ENCODE results near the gene PLG.
"Not testable (repeated sequence)": the region's sequence is repeated elsewhere in the genome, so short reads cannot be mapped to it uniquely, and the experiment has no call there.

DNA sequence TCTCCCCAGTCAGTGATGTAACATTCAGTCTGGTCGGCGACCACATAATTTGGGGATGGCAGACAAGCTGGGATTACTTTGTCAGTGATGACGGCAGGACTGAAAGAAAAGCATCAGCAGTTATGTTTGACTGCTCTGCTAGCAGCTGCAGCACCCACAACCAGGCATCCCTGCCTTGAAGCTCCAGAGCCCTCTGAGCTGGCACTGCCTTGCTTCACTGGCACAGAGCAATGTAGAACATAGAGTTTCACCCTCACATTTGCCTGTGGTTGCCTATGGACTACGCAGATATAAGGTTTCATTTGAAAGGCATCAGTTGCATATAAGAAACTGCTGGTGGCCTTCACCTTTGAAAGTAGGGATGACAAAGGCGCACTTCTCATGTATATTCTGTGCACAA lies 25.6 kb upstream of the PLG start:
- TF ChIP-seq, protein P1, sequence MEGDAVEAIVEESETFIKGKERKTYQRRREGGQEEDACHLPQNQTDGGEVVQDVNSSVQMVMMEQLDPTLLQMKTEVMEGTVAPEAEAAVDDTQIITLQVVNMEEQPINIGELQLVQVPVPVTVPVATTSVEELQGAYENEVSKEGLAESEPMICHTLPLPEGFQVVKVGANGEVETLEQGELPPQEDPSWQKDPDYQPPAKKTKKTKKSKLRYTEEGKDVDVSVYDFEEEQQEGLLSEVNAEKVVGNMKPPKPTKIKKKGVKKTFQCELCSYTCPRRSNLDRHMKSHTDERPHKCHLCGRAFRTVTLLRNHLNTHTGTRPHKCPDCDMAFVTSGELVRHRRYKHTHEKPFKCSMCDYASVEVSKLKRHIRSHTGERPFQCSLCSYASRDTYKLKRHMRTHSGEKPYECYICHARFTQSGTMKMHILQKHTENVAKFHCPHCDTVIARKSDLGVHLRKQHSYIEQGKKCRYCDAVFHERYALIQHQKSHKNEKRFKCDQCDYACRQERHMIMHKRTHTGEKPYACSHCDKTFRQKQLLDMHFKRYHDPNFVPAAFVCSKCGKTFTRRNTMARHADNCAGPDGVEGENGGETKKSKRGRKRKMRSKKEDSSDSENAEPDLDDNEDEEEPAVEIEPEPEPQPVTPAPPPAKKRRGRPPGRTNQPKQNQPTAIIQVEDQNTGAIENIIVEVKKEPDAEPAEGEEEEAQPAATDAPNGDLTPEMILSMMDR (IDR thresholded peaks at IDR 0.05; ENCODE audit: low read length): not testable (repeated sequence)
- TF ChIP-seq EZH2 (optimal IDR thresholded peaks at IDR 0.05; ENCODE audit: low read depth, low read length); EZH2phosphoT487 (IDR thresholded peaks at IDR 0.05; ENCODE audit: low read length): not testable (repeated sequence)
